HPDE6-E6E7 (cell line): ENCODE measurements around the gene ASIC3.

Experiments used
- DNase-seq: peaks from one replicate; pipeline ENCODE4 v3.0.0; 2011; ENCODE audit warnings: missing footprints; ENCODE audit errors: extremely low spot score

The ASIC3 gene

DNA sequence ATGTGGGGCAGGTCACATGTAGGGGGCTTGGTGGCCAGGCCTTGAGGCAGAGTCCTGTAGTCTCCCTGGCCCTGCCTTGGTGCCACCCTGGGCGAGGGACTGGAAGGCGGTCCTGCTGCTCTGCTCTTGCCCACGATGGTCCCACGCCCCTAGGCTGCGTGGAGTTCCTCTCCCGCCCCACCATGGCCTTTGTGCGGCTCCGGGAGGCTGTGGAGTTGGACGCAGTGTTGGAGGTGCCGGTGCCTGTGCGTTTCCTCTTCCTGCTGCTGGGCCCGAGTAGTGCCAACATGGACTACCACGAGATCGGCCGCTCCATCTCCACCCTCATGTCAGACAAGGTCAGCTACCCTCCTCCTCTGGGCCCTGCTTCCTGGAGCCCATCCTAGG is 22.2 kb downstream of the ASIC3 start:
- DNase-seq, result no peak

DNA sequence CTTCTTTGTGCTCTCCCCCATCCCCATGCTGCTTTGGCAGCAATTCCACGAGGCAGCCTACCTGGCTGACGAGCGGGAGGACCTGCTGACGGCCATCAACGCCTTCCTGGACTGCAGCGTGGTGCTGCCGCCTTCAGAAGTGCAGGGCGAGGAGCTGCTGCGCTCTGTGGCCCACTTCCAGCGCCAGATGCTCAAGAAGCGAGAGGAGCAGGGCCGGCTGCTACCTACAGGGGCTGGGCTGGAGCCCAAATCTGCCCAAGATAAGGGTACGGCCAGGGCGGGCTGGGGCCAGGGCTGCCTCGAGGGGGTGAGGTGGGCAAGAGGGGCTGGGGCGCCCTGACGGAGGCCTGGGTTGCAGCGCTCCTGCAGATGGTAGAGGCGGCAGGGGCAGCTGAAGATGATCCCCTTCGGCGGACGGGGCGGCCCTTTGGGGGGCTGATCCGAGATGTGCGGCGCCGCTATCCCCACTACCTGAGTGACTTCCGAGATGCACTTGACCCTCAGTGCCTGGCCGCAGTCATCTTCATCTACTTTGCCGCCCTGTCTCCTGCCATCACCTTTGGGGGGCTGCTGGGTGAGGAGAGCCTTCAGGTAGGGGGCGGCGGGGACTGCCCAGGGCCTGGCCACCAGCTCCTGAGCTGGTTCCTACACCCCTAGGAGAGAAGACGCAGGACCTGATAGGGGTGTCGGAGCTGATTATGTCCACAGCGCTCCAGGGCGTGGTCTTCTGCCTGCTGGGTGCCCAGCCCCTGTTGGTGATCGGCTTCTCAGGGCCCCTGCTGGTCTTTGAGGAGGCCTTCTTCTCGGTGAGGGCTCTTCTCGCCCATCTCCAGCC is 22.9 kb downstream of the ASIC3 start:
- no peak for DNase-seq

DNA sequence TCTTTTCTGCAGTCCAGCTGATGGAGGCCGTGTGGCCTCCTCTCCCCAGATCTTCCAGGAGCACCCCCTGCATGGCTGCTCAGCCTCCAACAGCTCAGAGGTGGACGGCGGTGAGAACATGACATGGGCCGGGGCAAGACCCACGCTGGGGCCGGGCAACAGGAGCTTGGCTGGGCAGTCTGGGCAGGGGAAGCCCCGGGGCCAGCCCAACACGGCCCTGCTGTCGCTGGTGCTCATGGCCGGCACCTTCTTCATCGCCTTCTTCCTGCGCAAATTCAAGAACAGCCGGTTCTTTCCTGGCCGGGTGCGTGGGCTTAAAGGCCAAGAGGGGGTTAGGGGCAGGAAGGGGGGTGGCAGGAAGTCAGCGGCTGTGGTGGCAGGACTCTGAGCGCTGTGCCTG is 25.7 kb downstream of the ASIC3 start:
- DNase-seq, result no peak

DNA sequence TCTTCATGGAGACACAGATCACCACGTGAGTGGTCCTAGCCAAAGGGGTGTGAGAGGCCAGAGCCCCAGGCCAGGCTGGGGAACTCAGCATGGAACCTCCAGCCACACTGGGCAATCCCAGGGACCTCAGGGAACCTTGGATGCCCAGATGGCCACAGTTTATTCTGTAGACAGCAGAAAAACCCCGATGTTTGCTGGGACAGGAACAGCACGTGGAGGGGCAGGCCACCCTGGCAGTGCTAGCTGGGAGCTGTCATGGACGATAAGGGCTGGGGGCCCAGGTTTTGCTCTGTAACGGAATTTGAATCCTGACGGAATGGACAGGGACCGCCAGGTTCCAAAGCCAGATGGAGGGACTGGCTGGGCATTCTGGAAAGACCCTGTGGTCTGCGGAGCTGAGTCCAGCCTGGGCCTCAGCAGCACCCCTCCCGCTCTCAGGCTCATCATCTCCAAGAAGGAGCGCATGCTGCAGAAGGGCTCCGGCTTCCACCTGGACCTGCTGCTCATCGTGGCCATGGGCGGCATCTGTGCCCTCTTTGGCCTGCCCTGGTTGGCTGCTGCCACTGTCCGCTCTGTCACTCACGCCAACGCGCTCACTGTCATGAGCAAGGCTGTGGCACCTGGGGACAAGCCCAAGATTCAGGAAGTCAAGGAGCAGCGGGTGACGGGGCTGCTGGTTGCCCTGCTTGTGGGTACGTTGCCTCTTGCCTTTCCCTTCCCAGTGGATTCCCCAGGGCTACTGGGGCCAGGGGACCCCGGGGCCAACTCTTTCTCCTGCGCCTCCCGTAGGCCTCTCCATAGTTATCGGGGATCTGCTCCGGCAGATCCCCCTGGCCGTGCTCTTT is 26.7 kb downstream of the ASIC3 start:
- DNase-seq, result no peak

DNA sequence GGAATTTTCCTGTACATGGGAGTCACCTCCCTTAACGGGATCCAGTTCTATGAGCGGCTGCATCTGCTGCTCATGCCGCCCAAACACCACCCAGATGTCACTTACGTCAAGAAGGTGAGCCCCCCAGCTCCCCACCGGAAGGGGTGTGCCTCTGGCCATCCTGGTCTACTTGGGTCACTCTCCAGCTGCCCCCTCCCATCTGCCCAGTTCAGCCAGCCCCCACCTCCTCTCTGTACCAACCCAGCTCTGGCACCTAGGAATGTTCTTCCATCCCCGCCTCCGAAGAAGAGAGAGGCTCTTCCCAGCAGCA is 27.3 kb downstream of the ASIC3 start:
- DNase-seq, result no peak

DNA sequence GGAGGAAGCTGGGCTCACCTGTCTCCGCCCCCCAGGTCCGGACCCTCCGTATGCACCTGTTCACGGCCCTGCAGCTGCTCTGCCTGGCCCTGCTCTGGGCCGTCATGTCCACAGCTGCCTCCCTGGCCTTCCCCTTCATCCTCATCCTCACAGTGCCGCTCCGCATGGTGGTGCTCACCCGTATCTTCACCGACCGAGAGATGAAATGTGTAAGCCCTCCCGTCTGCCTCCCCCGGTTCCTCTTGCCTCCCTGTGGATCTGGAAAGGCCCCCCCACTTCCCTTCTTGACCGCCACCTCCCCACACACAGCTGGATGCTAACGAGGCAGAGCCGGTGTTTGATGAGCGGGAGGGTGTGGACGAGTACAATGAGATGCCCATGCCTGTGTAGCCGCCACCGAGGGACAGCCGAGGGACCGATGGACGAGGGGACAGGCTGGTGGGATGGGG is 27.7 kb downstream of the ASIC3 start:
- DNase-seq, result no peak

DNA sequence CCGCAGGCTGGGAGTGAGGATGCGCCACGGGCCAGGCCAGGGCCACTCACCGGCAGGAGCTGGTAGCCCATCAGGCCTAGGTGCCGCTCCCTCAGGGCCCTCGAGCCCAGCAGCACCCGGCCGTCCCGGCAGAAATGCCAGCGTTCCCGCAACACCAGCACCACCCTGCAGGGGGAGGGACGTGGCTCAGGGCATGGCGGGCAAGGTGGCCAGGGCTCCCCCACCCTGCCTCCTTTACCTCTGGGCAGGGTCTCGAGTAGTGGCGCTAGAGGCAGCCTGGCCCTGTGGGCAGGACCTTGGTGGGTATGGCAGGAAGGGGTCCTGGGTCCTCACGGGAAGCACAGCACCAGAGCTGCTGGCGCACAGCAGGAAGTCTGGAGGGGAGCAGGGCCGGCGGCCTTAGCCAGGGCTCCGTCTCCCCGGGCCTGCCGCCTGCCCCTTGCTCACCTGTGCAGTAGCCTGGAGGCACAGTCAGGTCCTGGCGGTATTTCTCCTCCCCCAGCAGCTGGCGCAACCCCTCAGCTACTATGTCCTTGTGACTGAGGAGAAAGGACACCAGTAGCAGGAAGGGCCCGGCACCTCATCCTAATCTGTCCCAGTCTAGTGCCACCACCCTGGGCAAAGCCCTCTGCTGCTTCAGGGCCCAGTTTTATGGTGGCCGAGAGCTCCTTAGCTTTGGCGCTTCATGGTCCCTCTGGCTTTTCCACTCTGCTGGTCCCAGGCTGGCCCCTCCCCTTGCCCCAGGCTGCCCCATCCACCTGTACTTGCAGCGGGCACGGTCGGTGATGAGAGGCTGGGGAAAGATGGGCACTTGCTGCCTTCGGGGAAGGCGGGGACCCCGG is 28.8 kb downstream of the ASIC3 start:
- no peak for DNase-seq

DNA sequence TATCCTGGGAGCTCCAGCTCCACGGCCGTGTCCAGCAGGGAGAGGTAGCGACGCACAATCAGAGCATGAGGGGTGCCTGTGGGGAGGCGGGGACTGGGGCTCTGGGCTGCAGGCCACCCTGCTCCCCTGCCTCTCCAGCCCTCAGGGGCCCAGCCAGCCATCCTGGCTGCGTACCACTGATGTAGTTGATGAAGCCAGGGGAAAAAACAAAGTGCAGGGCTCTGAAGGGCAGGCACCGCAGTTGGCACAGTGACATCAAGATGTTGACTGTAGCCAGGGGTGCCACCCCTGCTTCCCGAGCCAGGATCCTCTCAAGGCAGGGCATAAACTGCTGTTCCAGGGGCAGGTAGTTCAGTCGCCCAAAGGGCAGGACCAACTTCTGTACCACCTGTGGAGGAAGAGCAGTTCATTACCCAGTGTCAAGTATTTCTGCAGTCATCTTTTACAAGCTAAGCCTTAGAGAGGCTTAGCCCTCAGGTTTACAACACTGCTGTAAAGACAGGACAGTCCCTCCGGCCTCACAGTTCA is 29.4 kb downstream of the ASIC3 start:
- DNase-seq, result no peak

DNA sequence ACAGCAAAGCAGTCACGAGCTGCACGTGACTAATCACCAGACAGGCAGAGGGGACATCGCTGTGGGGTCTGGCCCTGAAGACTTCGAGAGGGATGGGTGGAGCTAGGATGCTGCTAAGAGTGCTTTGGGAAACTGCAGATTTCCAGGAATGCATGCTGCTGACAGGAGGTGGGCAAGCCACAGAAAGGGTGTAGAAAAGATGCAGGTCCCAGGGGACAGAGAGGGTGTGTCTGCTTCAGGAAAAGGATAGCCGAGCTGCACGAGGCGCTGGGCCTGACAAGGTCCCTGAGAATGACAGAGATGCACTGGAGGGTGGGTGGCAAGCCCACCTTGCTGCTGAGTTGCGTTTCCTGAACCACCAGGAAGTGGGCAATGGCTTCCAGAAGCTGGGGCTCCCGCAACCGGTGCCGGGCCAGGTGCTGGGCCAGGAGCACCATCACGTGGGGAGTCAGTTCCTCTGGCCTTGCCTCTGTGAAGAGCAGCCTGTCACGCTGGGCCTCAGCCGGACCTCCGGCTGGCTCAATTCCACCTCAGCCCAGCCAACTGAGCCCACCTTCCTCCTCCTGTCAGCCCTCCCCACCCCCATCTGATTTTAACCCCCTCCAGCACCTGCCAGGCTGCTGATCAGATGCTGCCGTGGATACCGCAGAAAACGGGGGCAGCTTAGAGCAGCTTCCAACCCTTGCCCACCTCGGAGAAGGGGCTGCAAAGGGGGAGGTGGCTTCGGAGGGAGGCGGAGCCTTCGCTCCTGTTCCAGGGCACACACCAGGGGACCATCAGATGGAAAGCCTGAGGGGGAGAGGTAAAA is 30.1 kb downstream of the ASIC3 start:
- no peak for DNase-seq

DNA sequence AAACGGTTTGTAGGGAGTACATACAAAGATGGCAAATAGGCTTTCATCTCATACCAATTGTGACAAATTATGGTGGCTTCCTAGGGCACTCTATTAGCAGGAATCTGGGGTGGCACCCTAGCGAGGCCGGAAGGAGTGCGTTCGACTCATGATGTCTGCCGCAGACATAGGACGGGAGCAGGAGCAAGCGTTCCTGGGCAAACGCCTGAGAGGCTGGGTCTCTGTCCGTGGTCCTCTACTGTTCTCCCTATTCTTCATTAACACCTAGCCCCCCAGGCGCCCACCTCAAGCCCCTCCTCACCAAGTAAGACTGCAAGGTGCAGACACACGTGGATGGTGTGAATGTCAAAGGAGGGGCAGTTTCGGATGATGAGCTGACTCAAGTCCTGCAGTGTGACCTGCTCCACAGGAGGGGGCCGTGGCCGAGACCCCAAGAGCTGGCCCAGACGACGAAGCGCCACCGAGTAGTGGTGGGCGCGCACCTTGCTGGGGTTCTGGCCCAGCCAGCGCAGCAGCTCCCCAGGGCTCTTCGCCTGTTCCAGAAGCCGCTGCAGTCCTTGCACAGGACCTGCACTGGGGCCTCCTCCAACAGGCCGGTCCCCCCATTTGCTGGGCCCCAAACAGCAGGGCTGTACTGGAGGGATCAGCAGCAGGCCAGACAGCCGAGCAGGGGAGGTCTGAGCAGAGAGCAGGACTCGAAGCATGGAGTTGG is 31.0 kb downstream of the ASIC3 start:
- DNase-seq, result no peak

DNA sequence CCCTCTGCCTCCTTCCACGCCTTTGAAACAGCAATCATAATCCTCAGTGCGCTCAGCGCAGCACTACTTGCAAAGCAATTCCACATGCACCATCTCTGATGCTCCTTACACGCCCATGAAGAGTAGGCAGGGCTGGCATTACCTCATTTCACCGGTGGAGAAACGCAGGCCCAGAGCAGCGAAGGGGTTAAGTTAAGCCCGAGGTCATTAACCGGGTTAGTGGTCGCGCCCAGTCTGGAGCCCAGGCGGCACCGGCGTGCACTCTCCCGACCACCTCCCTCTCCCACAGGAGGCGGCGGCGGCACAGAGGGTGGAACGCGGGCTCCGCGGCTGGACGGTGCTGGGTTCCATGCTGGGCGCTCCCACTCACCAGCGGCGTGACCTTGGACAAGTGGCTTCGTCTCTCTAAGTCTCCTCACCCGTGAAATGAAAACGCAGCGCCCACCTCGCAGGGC is 31.8 kb downstream of the ASIC3 start:
- no peak for DNase-seq

DNA sequence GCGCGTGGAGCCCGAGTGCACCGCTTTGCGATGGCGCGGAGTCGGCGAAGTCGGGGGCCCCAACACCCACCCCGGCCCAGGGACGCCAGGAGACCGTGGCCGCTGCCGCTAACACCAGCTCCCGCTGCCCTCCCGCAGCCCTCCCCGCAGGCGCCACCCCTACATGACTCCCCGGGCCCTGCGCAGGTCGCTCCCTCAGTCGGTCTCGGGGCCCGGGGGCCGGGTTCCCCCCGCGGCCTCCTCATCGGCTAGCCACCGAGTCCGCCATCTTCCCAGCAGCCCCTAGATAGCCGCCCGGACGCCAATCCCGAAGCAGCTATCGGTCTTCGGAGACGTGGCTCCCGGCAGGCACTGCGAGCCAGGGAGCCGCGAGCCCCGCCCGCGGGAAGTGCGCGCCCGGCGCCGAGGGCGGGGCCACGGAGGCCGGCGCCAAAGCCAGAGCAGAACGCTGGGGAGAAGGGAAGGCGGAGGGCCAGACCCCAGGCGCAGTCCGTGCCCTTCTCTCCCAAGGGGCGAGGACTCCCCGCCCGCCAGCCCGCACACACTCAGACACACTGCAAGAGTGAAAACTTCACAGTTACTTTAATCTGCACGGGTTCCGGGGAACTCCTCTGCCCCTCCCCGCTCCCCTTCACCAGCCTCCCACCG is 32.3 kb downstream of the ASIC3 start, which contains the start of gene FASTK:
FASTK (minus strand) TSS at position 288 of the 648 bp plus-strand sequence; CDS start at position 245, 43 bp downstream.
- DNase-seq, result peak; percentile 90

DNA sequence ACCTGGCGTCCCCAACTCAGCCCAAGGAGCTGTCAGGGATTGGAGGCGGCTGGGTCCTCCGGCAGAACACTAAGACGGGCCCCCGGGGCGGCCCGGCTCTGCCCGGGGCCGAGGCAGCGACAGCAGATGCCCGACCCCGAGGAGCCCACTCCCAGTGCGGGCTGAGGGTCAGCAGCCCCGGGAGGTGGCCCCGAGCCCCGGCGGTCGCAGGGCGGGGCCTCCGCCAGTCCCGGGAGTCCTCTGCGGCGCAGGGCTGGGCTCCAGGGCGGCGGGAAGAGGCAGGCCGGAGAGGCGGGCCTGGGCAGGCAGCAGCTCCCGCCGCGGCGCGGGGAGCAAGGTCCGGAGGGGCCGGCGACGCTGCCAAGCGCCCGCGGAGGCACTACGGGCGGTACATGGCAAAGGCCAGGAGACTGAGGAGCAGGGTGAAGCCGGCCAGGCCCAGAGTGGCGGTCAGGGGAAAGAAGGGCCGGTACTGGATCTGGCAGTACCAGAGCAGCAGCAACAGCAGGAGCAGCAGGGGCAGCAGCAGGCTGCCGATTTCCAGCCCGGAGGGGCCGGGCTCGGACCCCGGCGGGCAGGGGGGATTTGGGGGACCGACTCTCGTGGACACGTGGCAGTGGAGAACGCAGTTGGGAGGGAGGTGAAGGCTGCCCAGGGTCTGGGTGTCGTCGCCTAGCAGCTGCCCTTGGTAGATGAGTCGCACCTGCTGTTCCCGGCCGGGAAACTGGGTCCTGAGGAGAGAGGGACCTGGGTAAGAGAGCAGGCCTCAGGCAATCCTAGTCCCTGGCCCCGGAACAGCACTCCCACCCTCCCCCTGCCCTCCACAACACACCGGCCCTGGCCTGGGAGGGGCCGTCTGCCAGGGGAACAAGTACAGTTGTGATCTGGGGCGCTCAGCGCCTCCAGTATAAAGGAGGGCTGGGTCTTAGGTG is 33.1 kb downstream of the ASIC3 start:
- no peak for DNase-seq

DNA sequence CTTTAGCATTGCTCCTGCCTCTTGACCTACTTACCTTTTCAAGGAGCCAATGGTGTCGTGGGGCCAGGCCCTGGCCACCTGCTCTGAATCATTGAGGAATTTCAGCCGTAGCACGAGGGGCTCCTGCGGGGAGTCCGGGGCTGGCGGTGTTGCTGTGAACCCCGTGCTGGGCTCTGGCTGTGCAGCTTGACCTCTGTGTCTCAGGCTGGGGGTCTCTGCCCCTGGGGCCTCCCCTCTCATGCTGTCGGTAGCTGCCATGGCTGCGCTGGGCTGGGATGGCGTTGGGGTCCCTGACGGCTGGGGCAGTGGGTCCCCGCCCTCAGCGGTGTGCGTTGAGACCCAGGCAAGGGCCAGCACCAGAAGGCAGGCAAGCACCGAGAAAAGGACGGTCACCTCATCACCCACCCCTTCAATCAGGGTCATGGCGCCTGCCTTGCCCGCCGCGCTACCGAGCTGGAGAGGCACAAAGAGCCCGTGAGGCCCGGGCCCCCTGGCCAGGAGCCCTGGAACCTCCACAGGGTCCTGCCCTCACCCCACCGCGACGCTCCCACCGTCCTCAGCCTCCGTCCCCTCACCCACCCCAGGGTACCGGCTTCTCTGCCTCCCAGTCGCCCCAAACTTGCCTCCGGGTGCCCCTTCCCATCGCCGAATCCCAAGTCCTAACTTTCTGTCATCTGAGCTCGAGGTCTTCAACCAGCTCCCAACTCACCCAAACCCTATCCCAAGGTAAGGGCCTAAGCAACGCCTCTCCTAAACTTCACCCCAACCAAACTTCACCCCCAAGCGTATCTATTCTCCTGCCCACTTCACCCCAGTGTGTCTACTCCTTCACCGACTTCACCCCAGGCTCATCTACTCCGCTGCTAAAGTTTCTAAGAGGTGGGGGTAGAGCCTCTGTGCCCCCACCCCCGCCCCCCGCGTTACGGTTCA is 34.1 kb downstream of the ASIC3 start:
- DNase-seq, result no peak

DNA sequence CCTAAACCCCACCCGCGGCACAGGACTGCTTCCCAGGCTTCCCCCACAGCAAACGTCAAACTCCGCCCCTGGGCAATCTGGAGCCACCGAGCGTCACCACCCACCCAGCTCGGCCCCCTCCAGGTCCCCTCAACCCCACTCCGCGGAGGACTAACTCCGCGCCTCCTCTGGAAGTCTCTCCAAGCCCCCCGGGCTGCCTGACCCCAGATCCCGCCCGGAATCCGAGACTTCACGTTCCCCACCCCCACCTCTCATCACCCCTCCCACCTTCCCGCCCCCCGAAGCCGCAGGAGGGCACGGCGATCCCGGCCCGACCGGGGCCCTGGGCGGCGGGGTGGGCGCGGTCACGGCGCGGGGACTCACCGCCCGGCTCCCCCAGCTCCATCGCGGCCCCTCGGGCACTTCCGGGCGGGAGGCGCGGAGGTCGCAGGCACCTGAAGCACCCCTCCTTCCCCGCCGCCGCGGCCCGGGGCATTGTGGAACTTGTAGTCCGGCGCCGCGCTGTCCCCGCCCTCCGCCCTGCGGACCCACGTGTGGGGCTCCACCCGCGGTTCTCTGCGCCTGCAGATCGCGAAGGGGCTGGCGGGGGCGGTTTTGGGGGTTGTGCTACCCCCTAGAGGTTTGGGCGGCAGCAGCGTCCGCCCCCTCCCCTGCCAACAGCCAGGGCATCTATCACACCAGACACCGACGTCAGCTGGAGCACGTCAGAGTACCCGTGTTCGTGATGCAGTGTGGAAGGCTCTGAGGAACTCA is 34.9 kb downstream of the ASIC3 start, which contains the start of gene TMUB1:
TMUB1 (minus strand) TSS at position 423 of the 753 bp plus-strand sequence. CDS start 930 bp downstream, outside the sequence.
- no peak for DNase-seq

DNA sequence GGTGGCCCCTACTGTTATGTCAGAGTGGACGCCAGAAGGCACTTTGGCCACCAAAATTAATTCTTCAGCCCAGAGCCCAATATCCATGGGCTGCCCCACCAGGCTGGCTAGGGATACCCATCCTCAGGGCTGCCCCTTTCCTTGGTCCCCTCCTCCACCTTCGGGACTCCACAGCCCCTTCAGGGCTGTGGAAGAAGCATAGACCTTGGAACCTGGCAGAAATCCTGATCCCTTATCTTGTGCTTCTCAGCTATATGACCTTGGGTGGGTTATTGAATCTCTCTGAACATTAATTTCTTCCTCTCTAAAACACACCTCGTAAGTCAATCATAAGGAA is 35.5 kb downstream of the ASIC3 start:
- DNase-seq, result no peak

DNA sequence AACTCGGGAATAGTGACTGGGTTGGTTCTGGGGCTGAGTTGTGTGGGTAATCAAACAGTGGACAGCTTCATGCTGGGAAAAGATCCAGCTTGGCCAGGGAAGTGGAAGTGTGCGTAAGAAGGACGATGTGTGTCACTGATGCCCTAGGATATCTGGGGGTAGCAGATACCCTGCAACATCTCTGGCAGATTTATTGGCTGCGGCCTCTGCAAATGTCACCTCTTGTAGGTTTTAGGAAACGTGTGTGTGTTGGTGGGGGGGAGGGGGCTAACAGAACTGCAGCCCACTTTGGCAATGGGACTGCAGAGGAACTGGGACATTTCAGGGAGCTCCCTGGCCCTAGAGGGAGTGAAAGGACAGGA is 37.0 kb downstream of the ASIC3 start:
- no peak for DNase-seq
